Activated CD4-positive, alpha-beta T cell treated with anti-CD3 and anti-CD28 coated beads, Interleukin-2, amount 10 ng/mL, durations not matched to agents 7 days and 5 days (primary cell): ENCODE data around the gene RPL9. TPM values are rescaled to one million over a fixed set of nuclear protein-coding genes. Genes with fewer than 3 reads are reported as not detected.
A peak's percentile ranks its signal among the peaks of the same experiment; 100 is the strongest.

Source experiments
- CTCF ChIA-PET: fragments of 350-600 bp; sonication (Branson Sonifier 250); formaldehyde crosslinking; loops from one replicate; lab custom pipeline; 2021; ENCODE audit warnings: antibody characterized with exemption; lab: Charles Lee
- POLR2A ChIA-PET: fragments of 350-600 bp; sonication (Branson Sonifier 250); formaldehyde crosslinking; loops from one replicate; lab custom pipeline; 2021; ENCODE audit warnings: antibody characterized with exemption; lab: Charles Lee
- DNase-seq: peaks from one replicate; pipeline ENCODE4 v3.0.0-alpha.2; 2020
- H3K27ac Mint-ChIP-seq: one replicate; pipeline ENCODE4 v1.8.0; 2021; ENCODE audit warnings: mild to moderate bottlenecking, moderate library complexity, mixed read lengths
- H3K27me3 Mint-ChIP-seq: one replicate; pipeline ENCODE4 v1.8.0; 2021; ENCODE audit warnings: mixed read lengths
- H3K36me3 Mint-ChIP-seq: one replicate; pipeline ENCODE4 v1.8.0; 2021; ENCODE audit warnings: low read depth, mixed read lengths
- H3K4me1 Mint-ChIP-seq: one replicate; pipeline ENCODE4 v1.8.0; 2021; ENCODE audit warnings: mixed read lengths
- H3K4me3 Mint-ChIP-seq: one replicate; pipeline ENCODE4 v1.8.0; 2021; ENCODE audit warnings: mild to moderate bottlenecking, moderate library complexity, mixed read lengths
- H3K9me3 Mint-ChIP-seq: one replicate; pipeline ENCODE4 v1.8.0; 2021; ENCODE audit warnings: mixed read lengths
- total RNA-seq, 2 experiments: library from RNA; stranded (reverse); gene quantifications; one replicate each; pipeline ENCODE4 v1.2.3, GENCODE V29; 2021

RPL9 gene
- total RNA-seq, 2 experiments from 2014 or later, result 868 to 1,019 TPM

DNA sequence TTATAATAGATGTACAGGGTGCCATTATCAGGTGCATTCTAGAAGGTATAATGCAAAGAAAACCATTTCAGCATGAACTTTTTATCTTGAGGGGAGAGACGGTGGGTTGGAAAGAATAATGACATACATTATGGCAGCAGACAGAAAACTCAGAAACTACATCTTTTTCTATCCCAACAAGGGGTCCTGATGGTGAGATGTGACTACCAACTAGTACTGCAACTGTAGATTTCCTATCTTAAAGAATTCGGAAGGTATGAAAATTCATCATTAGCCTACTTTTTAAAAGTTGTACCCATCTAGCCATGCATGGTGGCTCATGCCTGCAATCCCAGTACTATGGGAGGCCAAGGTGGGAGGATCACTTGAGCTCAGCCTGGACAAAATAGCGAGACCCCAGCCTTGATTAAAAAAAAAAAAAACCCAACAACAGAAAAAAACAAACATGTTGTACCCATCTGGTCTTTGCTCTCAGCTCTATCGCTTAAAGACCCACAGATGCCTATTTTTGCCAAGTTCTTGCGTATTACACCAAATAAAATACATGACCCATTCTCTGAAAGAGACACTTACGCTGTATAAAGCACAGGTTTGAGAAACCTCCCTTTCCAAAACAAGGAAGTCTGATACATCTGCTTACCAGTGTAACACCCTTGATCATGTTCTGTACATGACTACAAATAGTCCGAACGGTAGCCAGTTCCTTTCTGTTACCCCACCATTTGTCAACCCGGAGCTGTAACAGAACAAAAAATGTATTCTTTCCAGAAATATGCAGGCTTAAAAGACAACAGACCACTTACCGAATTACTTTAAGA, 1.6 kb downstream of the RPL9 start:
- ChIA-PET CTCF (interaction anchor here (0.6 to 6.5 kb wide), 3 partner anchors 12 to 157 kb away, joined by 3 to 31 read pairs (median 4); no protein-coding TSS in a partner anchor), POLR2A (no interaction called here)
- no peak for DNase-seq
- Mint-ChIP-seq H3K27ac (peak overlapping the region; percentile 100), H3K36me3 (peaks cover 51% of the 10 kb centered on the region), H3K4me3 (peak overlapping the region; percentile 98), H3K9me3 (no peaks in the 10 kb centered on the region), H3K27me3 (no peaks in the 10 kb centered on the region), H3K4me1 (peaks cover 52% of the 10 kb centered on the region)

GRCh38 chr4:39455486-39455885, 3.2 kb downstream of the RPL9 start:
- H3K4me3 Mint-ChIP-seq, result no peak overlapping the region
- H3K36me3 Mint-ChIP-seq, result peaks cover 63% of the 10 kb centered on the region
- CTCF ChIA-PET, result interaction anchor here (1.0 to 6.5 kb wide), 3 partner anchors 8 to 651 kb away, joined by 4 to 31 read pairs (median 4); partner anchors contain the start of gene TLR1
- H3K27me3 Mint-ChIP-seq, result no peaks in the 10 kb centered on the region
- H3K9me3 Mint-ChIP-seq, result no peaks in the 10 kb centered on the region
- peaks cover 45% of the 10 kb centered on the region for H3K4me1 Mint-ChIP-seq
- no peak for DNase-seq
- POLR2A ChIA-PET, result no interaction called here
- no peak overlapping the region for H3K27ac Mint-ChIP-seq

GRCh38 chr4:39453738-39454137, 5.0 kb downstream of the RPL9 start:
- Mint-ChIP-seq H3K27ac (no peak overlapping the region), H3K9me3 (no peaks in the 10 kb centered on the region), H3K4me1 (peaks cover 39% of the 10 kb centered on the region), H3K27me3 (no peaks in the 10 kb centered on the region), H3K4me3 (no peak overlapping the region), H3K36me3 (peaks cover 72% of the 10 kb centered on the region)
- DNase-seq, result no peak
- ChIA-PET POLR2A (interaction anchor here (0.6 kb wide), 1 partner anchor 1768 kb away, joined by 4 read pairs; no protein-coding TSS in a partner anchor), CTCF (interaction anchor here (0.6 to 1.3 kb wide), 4 partner anchors 10 to 187 kb away, joined by 3 to 6 read pairs (median 3); no protein-coding TSS in a partner anchor)

GRCh38 chr4:39452860-39453587, 5.7 kb downstream of the RPL9 start:
- H3K4me3 Mint-ChIP-seq, result no peak overlapping the region
- CTCF ChIA-PET, result interaction anchor here (0.7 to 1.1 kb wide), 2 partner anchors 11 to 188 kb away, joined by 3 to 6 read pairs; no protein-coding TSS in a partner anchor

GRCh38 chr4:39452153-39452859, 6.4 kb downstream of the RPL9 start:
- Mint-ChIP-seq H3K27me3 (no peaks in the 10 kb centered on the region), H3K9me3 (no peaks in the 10 kb centered on the region), H3K36me3 (peaks cover 64% of the 10 kb centered on the region), H3K4me3 (no peak overlapping the region), H3K4me1 (peaks cover 41% of the 10 kb centered on the region), H3K27ac (no peak overlapping the region)
- CTCF ChIA-PET, result interaction anchor here (0.7 to 0.9 kb wide), 2 partner anchors 17 to 691 kb away, joined by 3 to 4 read pairs; no protein-coding TSS in a partner anchor
- POLR2A ChIA-PET, result interaction anchor here (0.5 kb wide), 1 partner anchor 407 kb away, joined by 5 read pairs; no protein-coding TSS in a partner anchor
- DNase-seq, result no peak

More at GRCh38 chr4:39452860-39453587, 5.7 kb downstream of the RPL9 start:
- H3K36me3 Mint-ChIP-seq, result peaks cover 71% of the 10 kb centered on the region
- POLR2A ChIA-PET, result no interaction called here
- H3K9me3 Mint-ChIP-seq, result no peaks in the 10 kb centered on the region
- no peak overlapping the region for H3K27ac Mint-ChIP-seq
- no peaks in the 10 kb centered on the region for H3K27me3 Mint-ChIP-seq
- no peak for DNase-seq
- peaks cover 41% of the 10 kb centered on the region for H3K4me1 Mint-ChIP-seq

GRCh38 chr4:39451423-39452023, 7.2 kb downstream of the RPL9 start:
- POLR2A ChIA-PET, result interaction anchor here (0.5 kb wide), 1 partner anchor 406 kb away, joined by 5 read pairs; no protein-coding TSS in a partner anchor

DNA sequence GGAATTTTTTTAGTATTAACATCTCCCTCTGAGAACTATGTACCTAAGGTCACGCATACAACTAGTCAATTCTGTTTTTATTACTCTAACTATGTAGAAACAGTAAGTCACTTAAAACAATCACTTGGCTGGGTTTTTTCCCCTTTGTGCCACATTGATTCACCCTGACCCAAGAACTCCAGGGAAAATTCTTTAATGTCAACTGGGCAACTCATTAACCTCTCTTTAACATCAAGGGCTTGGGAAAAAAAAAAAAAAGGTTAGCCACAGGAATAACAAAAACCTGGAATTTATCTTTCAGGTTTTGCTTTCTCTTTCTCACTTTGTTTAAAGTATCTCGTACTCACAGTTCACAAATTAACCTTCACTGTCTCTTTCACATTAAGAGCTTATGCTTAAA, 8.1 kb downstream of the RPL9 start:
- Mint-ChIP-seq H3K36me3 (peaks cover 50% of the 10 kb centered on the region), H3K9me3 (no peaks in the 10 kb centered on the region), H3K27me3 (no peaks in the 10 kb centered on the region), H3K4me1 (peaks cover 32% of the 10 kb centered on the region), H3K4me3 (no peak overlapping the region), H3K27ac (no peak overlapping the region)
- no peak for DNase-seq
- ChIA-PET CTCF (interaction anchor here (0.6 to 0.8 kb wide), 3 partner anchors 10 to 545 kb away, joined by 3 read pairs; no protein-coding TSS in a partner anchor), POLR2A (no interaction called here)

More at GRCh38 chr4:39451423-39452023, 7.2 kb downstream of the RPL9 start:
- Mint-ChIP-seq H3K27me3 (no peaks in the 10 kb centered on the region), H3K36me3 (peaks cover 56% of the 10 kb centered on the region), H3K9me3 (no peaks in the 10 kb centered on the region), H3K27ac (peak overlapping the region; percentile 60), H3K4me1 (peaks cover 37% of the 10 kb centered on the region), H3K4me3 (no peak overlapping the region)
- CTCF ChIA-PET, result interaction anchor here (0.6 to 0.9 kb wide), 4 partner anchors 18 to 692 kb away, joined by 3 to 4 read pairs (median 3); no protein-coding TSS in a partner anchor
- no peak for DNase-seq

DNA sequence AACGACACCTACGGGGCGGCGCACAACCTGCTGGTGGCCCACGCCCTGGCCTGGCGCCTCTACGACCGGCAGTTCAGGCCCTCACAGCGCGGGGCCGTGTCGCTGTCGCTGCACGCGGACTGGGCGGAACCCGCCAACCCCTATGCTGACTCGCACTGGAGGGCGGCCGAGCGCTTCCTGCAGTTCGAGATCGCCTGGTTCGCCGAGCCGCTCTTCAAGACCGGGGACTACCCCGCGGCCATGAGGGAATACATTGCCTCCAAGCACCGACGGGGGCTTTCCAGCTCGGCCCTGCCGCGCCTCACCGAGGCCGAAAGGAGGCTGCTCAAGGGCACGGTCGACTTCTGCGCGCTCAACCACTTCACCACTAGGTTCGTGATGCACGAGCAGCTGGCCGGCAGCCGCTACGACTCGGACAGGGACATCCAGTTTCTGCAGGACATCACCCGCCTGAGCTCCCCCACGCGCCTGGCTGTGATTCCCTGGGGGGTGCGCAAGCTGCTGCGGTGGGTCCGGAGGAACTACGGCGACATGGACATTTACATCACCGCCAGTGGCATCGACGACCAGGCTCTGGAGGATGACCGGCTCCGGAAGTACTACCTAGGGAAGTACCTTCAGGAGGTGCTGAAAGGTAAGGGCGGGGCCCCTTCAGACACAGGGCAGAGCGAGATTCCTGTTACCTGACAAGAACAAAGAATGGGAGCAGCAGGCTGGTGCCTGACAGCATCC, 11.7 kb downstream of the RPL9 start:
- H3K4me1 Mint-ChIP-seq, result peaks cover 19% of the 10 kb centered on the region
- H3K27ac Mint-ChIP-seq, result no peak overlapping the region
- no peaks in the 10 kb centered on the region for H3K9me3 Mint-ChIP-seq
- CTCF ChIA-PET, result interaction anchor here (0.5 to 0.8 kb wide), 2 partner anchors 9 to 177 kb away, joined by 3 to 4 read pairs; no protein-coding TSS in a partner anchor
- H3K4me3 Mint-ChIP-seq, result peak overlapping the region; percentile 22
- H3K27me3 Mint-ChIP-seq, result no peaks in the 10 kb centered on the region
- peak; percentile 42 for DNase-seq
- POLR2A ChIA-PET, result no interaction called here
- peaks cover 23% of the 10 kb centered on the region for H3K36me3 Mint-ChIP-seq

DNA sequence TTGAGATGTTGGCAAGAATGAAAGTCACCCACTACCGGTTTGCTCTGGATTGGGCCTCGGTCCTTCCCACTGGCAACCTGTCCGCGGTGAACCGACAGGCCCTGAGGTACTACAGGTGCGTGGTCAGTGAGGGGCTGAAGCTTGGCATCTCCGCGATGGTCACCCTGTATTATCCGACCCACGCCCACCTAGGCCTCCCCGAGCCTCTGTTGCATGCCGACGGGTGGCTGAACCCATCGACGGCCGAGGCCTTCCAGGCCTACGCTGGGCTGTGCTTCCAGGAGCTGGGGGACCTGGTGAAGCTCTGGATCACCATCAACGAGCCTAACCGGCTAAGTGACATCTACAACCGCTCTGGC, 12.3 kb downstream of the RPL9 start:
- ChIA-PET CTCF (interaction anchor here (0.5 kb wide), 1 partner anchor 176 kb away, joined by 3 read pairs; no protein-coding TSS in a partner anchor), POLR2A (no interaction called here)
- no peaks in the 10 kb centered on the region for H3K27me3 Mint-ChIP-seq
- peaks cover 20% of the 10 kb centered on the region for H3K36me3 Mint-ChIP-seq
- no peaks in the 10 kb centered on the region for H3K9me3 Mint-ChIP-seq
- H3K4me1 Mint-ChIP-seq, result peaks cover 19% of the 10 kb centered on the region
- no peak overlapping the region for H3K27ac Mint-ChIP-seq
- no peak overlapping the region for H3K4me3 Mint-ChIP-seq
- no peak for DNase-seq

DNA sequence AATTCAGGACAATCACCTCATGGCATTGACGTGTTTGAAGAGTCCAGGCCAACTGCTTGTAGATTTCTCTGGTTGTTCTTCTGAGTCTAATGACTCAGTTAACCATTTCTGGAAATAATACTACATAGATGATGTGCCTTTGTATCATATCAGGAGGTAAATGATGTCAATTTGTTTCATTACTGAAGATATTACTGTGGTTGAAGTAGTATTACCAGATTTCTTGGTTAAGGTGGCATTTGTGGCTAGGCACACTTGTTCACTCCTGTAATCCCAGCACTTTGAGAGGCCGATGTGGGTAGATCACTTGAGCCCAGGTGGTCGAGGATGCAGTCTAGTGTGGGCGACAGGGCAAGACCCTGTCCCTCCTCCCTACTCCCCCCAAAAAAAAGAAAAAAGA, 15.7 kb downstream of the RPL9 start:
- Mint-ChIP-seq H3K4me3 (no peak overlapping the region), H3K36me3 (no peaks in the 10 kb centered on the region), H3K4me1 (peaks cover 11% of the 10 kb centered on the region), H3K27ac (no peak overlapping the region), H3K9me3 (no peaks in the 10 kb centered on the region), H3K27me3 (peaks cover 3% of the 10 kb centered on the region)
- POLR2A ChIA-PET, result no interaction called here
- CTCF ChIA-PET, result no interaction called here
- DNase-seq, result no peak

DNA sequence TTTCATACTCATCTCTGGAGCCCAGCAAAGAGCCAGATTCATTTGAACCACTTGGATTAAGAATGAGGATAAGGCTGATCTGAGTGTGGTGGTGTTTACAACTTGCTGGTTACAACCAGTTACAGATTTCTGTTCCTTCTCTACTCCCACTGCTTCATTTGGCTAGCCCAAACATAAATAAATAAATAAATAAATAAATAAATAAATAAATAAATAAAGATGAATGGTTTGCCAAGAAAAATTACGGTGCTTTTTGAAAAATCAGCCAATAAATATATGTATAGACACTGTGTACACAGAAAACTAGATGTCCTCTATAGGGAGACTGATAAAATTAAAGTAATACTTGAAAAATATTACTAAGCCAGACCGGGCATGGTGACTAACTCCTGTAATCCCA, 17.1 kb downstream of the RPL9 start:
- Mint-ChIP-seq H3K4me3 (no peak overlapping the region), H3K27ac (no peak overlapping the region), H3K27me3 (peaks cover 4% of the 10 kb centered on the region), H3K4me1 (no peaks in the 10 kb centered on the region), H3K36me3 (no peaks in the 10 kb centered on the region), H3K9me3 (no peaks in the 10 kb centered on the region)
- CTCF ChIA-PET, result no interaction called here
- no peak for DNase-seq
- POLR2A ChIA-PET, result no interaction called here
